ENCODE results near the gene LIMD2. TPM values are rescaled to one million over a fixed set of nuclear protein-coding genes. Genes with fewer than 3 reads are reported as not detected.

LIMD2 gene
- polyA plus RNA-seq, 1 donor: 10.4 TPM

- DNase-seq: no peak
Measured at GRCh38 chr17:63679214-63679613, 20.7 kb downstream of the LIMD2 start.

GRCh38 chr17:63676584-63676983 is 23.3 kb downstream of the LIMD2 start:
- no peak for DNase-seq

- no peak for DNase-seq
Measured at GRCh38 chr17:63675607-63676546, 24.0 kb downstream of the LIMD2 start.

- DNase-seq: no peak
Measured at GRCh38 chr17:63675231-63675606, 24.7 kb downstream of the LIMD2 start.

- DNase-seq: no peak
Measured at GRCh38 chr17:63672856-63673255, 27.1 kb downstream of the LIMD2 start.

- no peak for DNase-seq
Measured at GRCh38 chr17:63665527-63666214, 34.3 kb downstream of the LIMD2 start.

GRCh38 chr17:63659850-63660249 is 40.1 kb downstream of the LIMD2 start:
- DNase-seq: no peak

- no peak for DNase-seq
Measured at GRCh38 chr17:63658366-63658765, 41.6 kb downstream of the LIMD2 start.

- no peak for DNase-seq
Measured at GRCh38 chr17:63657786-63658185, 42.1 kb downstream of the LIMD2 start.

- DNase-seq: no peak
Measured at GRCh38 chr17:63653050-63653449, 46.9 kb downstream of the LIMD2 start.

GRCh38 chr17:63652106-63652505 is 47.8 kb downstream of the LIMD2 start:
- DNase-seq: no peak

- DNase-seq: no peak
Measured at GRCh38 chr17:63649813-63650212, 50.1 kb downstream of the LIMD2 start.

GRCh38 chr17:63647936-63648335 is 52.0 kb downstream of the LIMD2 start:
- no peak for DNase-seq

- no peak for DNase-seq
Measured at GRCh38 chr17:63647065-63647725, 52.7 kb downstream of the LIMD2 start.

- no peak for DNase-seq
Measured at GRCh38 chr17:63646488-63646806, 53.5 kb downstream of the LIMD2 start.

Other genes starting within 250 kb of the LIMD2 start
- gene ACE, start 223.1 kb downstream of the LIMD2 start, polyA plus RNA-seq (ENCODE audit: insufficient read length): 12.9 TPM
- not detected for gene KCNH6, start 176.8 kb downstream of the LIMD2 start, polyA plus RNA-seq (ENCODE audit: insufficient read length)
- gene DCAF7, start 149.6 kb downstream of the LIMD2 start, polyA plus RNA-seq (ENCODE audit: insufficient read length): 43.2 TPM
- 17.8 TPM for gene TACO1, start 99.2 kb downstream of the LIMD2 start, polyA plus RNA-seq (ENCODE audit: insufficient read length)
- 27.6 TPM for gene MAP3K3, start 77.7 kb downstream of the LIMD2 start, polyA plus RNA-seq (ENCODE audit: insufficient read length)
- gene STRADA, start 41.7 kb upstream of the LIMD2 start, polyA plus RNA-seq (ENCODE audit: insufficient read length): 32.5 TPM
- gene CCDC47, start 73.5 kb upstream of the LIMD2 start, polyA plus RNA-seq (ENCODE audit: insufficient read length): 47.8 TPM
- 106 TPM for gene DDX42, start 74.0 kb upstream of the LIMD2 start, polyA plus RNA-seq (ENCODE audit: insufficient read length)
- 96.2 TPM for gene PSMC5, start 127.3 kb upstream of the LIMD2 start, polyA plus RNA-seq (ENCODE audit: insufficient read length)
- gene FTSJ3, start 127.5 kb upstream of the LIMD2 start, polyA plus RNA-seq (ENCODE audit: insufficient read length): 35.5 TPM
- gene SMARCD2, start 142.6 kb upstream of the LIMD2 start, polyA plus RNA-seq (ENCODE audit: insufficient read length): 28.6 TPM
- gene CSH2, start 173.6 kb upstream of the LIMD2 start, polyA plus RNA-seq (ENCODE audit: insufficient read length): 0.61 TPM
- not detected for gene GH2, start 181.8 kb upstream of the LIMD2 start, polyA plus RNA-seq (ENCODE audit: insufficient read length)
- gene CSH1, start 196.4 kb upstream of the LIMD2 start, polyA plus RNA-seq (ENCODE audit: insufficient read length): 0.50 TPM
- gene CSHL1, start 211.1 kb upstream of the LIMD2 start, polyA plus RNA-seq (ENCODE audit: insufficient read length): not detected
- not detected for gene GH1, start 218.7 kb upstream of the LIMD2 start, polyA plus RNA-seq (ENCODE audit: insufficient read length)
- 4.4 TPM for gene CD79B, start 232.2 kb upstream of the LIMD2 start, polyA plus RNA-seq (ENCODE audit: insufficient read length)

Measured in hindlimb muscle (tissue), 1 donor.